ENCODE results near the gene PLCH2.

GRCh38 chr1:2513939-2514652 lies 38.0 kb downstream of the PLCH2 start:
- TF ChIP-seq CTCF (conservative IDR thresholded peaks at IDR 0.05 in 1 of 2, IDR thresholded peaks at IDR 0.05 in 1 of 2; ENCODE audit: extremely low read depth in 1 of 2, insufficient read depth in 1 of 2, low read depth in 1 of 2, low read length in 2 of 2) (no peak), EZH2 (IDR thresholded peaks at IDR 0.05; ENCODE audit: borderline replicate concordance, low read length) (no peak)
